HCT116 (cell line): ENCODE data around the gene OGG1.

Source experiments
- POLR2A ChIP-seq: IDR thresholded peaks from 2 replicates; pipeline ENCODE4 v1.7.0; 2011; ENCODE audit warnings: borderline replicate concordance; ENCODE audit not compliant: insufficient read depth, insufficient read length; ENCODE audit errors: extremely low read depth
- POLR2AphosphoS5 ChIP-seq: IDR thresholded peaks from 2 replicates; pipeline ENCODE4 v1.6.1; 2011; ENCODE audit warnings: mild to moderate bottlenecking, low read depth, low read length, moderate library complexity
- SIN3A ChIP-seq: IDR thresholded peaks from 2 replicates; pipeline ENCODE4 v1.6.1; 2012; ENCODE audit warnings: low read depth
- TCF7L2 ChIP-seq: IDR thresholded peaks from 2 replicates; pipeline ENCODE4 v1.7.0; 2011; ENCODE audit warnings: borderline replicate concordance, inconsistent platforms; ENCODE audit not compliant: insufficient read depth, insufficient read length; ENCODE audit errors: extremely low read depth
- YY1 ChIP-seq: IDR thresholded peaks from 2 replicates; pipeline ENCODE4 v1.6.1; 2011; ENCODE audit warnings: low read length, low read depth, moderate library complexity, mild to moderate bottlenecking; ENCODE audit not compliant: insufficient replicate concordance; ENCODE audit errors: extremely low read depth
- ZBTB33 ChIP-seq: IDR thresholded peaks from 2 replicates; pipeline ENCODE4 v1.6.1; 2011; ENCODE audit warnings: mild to moderate bottlenecking, low read length, moderate library complexity; ENCODE audit not compliant: insufficient replicate concordance; ENCODE audit errors: extremely low read depth
- TF ChIP-seq, protein P1 (sequence below), 3 experiments: fragments of 200-600 bp in 1 of 3; sonication (generic) in 1 of 3; IDR thresholded peaks in 2 of 3; conservative IDR thresholded peaks in 1 of 3; 2 replicates each; pipeline ENCODE4 v1.5.1; 2012 to 2017; ENCODE audit warnings: low read depth in 2 of 3, low read length in 2 of 3, antibody characterized with exemption in 1 of 3, borderline replicate concordance in 1 of 3, control low read depth in 1 of 3, mild to moderate bottlenecking in 1 of 3, mixed read lengths in 1 of 3, mixed run types in 1 of 3, moderate library complexity in 1 of 3; ENCODE audit not compliant: insufficient read depth in 1 of 3
- TF ChIP-seq, protein P2 (sequence below): IDR thresholded peaks from 2 replicates; pipeline ENCODE4 v1.6.1; 2012; ENCODE audit warnings: low read depth

DNA sequence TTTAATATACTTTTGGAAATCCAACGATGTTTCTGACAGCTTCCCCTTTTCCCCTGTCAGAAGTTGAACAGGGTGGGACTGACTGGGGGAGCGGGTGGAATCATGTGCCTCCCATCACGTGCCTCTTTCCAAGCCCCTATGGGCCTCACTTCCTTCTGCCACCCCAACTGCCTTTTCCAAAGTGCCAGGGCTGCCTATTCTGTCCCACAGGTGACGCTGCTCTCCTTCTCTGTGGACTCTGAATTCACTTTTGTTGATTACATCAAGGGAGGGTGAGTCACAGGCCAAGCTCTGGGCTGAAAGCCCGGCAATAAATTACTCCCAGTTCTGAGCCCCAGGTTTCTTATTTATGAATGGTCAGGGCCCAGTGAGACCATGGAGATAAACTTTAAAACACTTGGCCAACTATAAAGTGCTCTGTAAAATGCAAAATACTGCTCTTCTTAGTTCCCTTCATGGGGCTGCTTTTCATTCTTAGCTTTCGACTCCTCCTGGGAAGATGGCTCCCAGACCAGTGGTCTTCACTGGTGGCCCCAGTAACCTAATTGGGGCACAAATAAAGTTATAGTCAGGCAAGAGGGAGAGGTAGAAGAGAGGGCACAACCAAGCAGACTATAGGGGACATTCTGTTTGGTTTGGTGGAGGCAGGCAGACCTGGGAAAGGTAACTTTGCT, 33.9 kb upstream of the OGG1 start:
- no peak for TF ChIP-seq POLR2A
- TF ChIP-seq, protein P1, sequence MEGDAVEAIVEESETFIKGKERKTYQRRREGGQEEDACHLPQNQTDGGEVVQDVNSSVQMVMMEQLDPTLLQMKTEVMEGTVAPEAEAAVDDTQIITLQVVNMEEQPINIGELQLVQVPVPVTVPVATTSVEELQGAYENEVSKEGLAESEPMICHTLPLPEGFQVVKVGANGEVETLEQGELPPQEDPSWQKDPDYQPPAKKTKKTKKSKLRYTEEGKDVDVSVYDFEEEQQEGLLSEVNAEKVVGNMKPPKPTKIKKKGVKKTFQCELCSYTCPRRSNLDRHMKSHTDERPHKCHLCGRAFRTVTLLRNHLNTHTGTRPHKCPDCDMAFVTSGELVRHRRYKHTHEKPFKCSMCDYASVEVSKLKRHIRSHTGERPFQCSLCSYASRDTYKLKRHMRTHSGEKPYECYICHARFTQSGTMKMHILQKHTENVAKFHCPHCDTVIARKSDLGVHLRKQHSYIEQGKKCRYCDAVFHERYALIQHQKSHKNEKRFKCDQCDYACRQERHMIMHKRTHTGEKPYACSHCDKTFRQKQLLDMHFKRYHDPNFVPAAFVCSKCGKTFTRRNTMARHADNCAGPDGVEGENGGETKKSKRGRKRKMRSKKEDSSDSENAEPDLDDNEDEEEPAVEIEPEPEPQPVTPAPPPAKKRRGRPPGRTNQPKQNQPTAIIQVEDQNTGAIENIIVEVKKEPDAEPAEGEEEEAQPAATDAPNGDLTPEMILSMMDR (IDR thresholded peaks at IDR 0.05 in 2 of 3, conservative IDR thresholded peaks at IDR 0.05 in 1 of 3; ENCODE audit: borderline replicate concordance in 1 of 3, insufficient read depth in 1 of 3, low read depth in 2 of 3, low read length in 2 of 3): peak; percentile 89 to 94 (median 94)
- no peak for TF ChIP-seq ZBTB33
- TF ChIP-seq SIN3A: no peak
- TF ChIP-seq, protein P2, sequence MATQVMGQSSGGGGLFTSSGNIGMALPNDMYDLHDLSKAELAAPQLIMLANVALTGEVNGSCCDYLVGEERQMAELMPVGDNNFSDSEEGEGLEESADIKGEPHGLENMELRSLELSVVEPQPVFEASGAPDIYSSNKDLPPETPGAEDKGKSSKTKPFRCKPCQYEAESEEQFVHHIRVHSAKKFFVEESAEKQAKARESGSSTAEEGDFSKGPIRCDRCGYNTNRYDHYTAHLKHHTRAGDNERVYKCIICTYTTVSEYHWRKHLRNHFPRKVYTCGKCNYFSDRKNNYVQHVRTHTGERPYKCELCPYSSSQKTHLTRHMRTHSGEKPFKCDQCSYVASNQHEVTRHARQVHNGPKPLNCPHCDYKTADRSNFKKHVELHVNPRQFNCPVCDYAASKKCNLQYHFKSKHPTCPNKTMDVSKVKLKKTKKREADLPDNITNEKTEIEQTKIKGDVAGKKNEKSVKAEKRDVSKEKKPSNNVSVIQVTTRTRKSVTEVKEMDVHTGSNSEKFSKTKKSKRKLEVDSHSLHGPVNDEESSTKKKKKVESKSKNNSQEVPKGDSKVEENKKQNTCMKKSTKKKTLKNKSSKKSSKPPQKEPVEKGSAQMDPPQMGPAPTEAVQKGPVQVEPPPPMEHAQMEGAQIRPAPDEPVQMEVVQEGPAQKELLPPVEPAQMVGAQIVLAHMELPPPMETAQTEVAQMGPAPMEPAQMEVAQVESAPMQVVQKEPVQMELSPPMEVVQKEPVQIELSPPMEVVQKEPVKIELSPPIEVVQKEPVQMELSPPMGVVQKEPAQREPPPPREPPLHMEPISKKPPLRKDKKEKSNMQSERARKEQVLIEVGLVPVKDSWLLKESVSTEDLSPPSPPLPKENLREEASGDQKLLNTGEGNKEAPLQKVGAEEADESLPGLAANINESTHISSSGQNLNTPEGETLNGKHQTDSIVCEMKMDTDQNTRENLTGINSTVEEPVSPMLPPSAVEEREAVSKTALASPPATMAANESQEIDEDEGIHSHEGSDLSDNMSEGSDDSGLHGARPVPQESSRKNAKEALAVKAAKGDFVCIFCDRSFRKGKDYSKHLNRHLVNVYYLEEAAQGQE: no peak
- peak; percentile 44; the same call in 1 of the 2 replicates for TF ChIP-seq POLR2AphosphoS5
- TF ChIP-seq TCF7L2: no peak
- no peak for TF ChIP-seq YY1
